AG10803 (cell line): ENCODE results near the gene C16orf95.

Experiments used
- DNase-seq: peaks from one replicate; pipeline ENCODE4 v3.0.0; 2010; ENCODE audit warnings: low read depth
- H3K4me3 ChIP-seq: 2 replicates; pipeline ENCODE4 v1.5.1; 2011; ENCODE audit warnings: mild to moderate bottlenecking, low read length, control low read depth
- CTCF ChIP-seq: conservative IDR thresholded peaks from 2 replicates; pipeline ENCODE4 v1.5.1; 2011; ENCODE audit warnings: mild to moderate bottlenecking, low read length, control low read depth, inconsistent platforms

The C16orf95 gene

GRCh38 chr16:87330646-87331045, 13.5 kb upstream of the C16orf95 start:
- no peak for DNase-seq
- no peak overlapping the region for H3K4me3 ChIP-seq
- TF ChIP-seq CTCF: no peak

GRCh38 chr16:87330257-87330624, 13.0 kb upstream of the C16orf95 start:
- no peak overlapping the region for H3K4me3 ChIP-seq
- TF ChIP-seq CTCF: no peak
- DNase-seq: no peak

- no peak overlapping the region for H3K4me3 ChIP-seq
- DNase-seq: no peak
- no peak for TF ChIP-seq CTCF
Measured at GRCh38 chr16:87329436-87330256, 12.5 kb upstream of the C16orf95 start.

GRCh38 chr16:87328846-87329245, 11.7 kb upstream of the C16orf95 start:
- no peak for TF ChIP-seq CTCF
- no peak overlapping the region for H3K4me3 ChIP-seq
- no peak for DNase-seq

GRCh38 chr16:87327798-87328495, 10.8 kb upstream of the C16orf95 start:
- no peak overlapping the region for H3K4me3 ChIP-seq
- no peak for DNase-seq
- no peak for TF ChIP-seq CTCF

- H3K4me3 ChIP-seq: no peak overlapping the region
- DNase-seq: no peak
- TF ChIP-seq CTCF: no peak
Measured at GRCh38 chr16:87326151-87326571, 9.0 kb upstream of the C16orf95 start.

GRCh38 chr16:87325423-87325858, 8.2 kb upstream of the C16orf95 start:
- no peak overlapping the region for H3K4me3 ChIP-seq
- peak; percentile 9 for DNase-seq
- no peak for TF ChIP-seq CTCF
